ENCODE results near the gene ANKS6. TPM values are rescaled to one million over a fixed set of nuclear protein-coding genes. Genes with fewer than 3 reads are reported as not detected.

ANKS6 gene
- total and polyA plus RNA-seq, 2 of the 8 experiments (the other 6 are each of a cell fraction or from before 2014, with no cell fraction given): 34.1 to 56.3 TPM

DNA sequence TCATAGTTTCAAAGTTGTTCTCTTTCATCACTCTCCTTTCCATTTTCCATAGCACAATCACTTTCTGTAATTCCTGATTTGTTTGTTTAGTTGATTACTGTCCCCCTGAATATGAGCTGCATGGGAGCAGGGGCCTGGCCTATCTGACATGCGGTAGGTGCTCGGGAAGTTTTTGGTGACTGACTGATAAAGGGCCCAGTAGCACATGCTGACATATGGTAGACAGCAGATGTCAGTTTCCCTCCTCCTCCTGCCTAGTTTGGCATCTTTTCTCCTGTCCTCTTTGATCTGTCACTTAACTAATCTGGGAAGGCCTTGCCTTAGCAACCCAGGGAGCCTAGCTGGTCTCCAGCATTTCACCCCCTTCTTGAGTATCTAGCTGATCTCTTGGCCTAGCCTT, 25.5 kb upstream of the ANKS6 start:
- Histone ChIP-seq H3K79me2 (ENCODE audit: control insufficient read depth in 1 of 2, insufficient read depth in 2 of 2, low read length in 2 of 2) (no peaks in the 10 kb centered on the region), H3K56ac (replicated peaks; ENCODE audit: insufficient read length, low read depth, low read length) (no peak overlapping the region), H2BK15ac (ENCODE audit: low read length) (no peak overlapping the region), H3K14ac (ENCODE audit: insufficient read length) (no peak overlapping the region), H2BK120ac (replicated peaks; ENCODE audit: low read depth, low read length) (no peak overlapping the region), H3K79me1 (ENCODE audit: low read depth, low read length) (no peaks in the 10 kb centered on the region), H3K9ac (replicated peaks in 1 of 4; ENCODE audit: extremely low read depth in 1 of 4, low read depth in 3 of 4, low read length in 3 of 4) (no peak overlapping the region), H3K23ac (ENCODE audit: insufficient read length) (no peak overlapping the region), H3K23me2 (ENCODE audit: low read depth, low read length) (no peaks in the 10 kb centered on the region), H3K4me3 (ENCODE audit: extremely low read depth in 1 of 4, insufficient read depth in 2 of 4, low read depth in 3 of 4, low read length in 4 of 4) (no peak overlapping the region), H3K4ac (replicated peaks; ENCODE audit: insufficient read length, low read depth, low read length) (no peak overlapping the region), H2BK5ac (ENCODE audit: low read depth, low read length) (no peak overlapping the region), H2BK20ac (ENCODE audit: low read length) (no peak overlapping the region), H2BK12ac (ENCODE audit: low read depth, low read length) (no peak overlapping the region), H3K27ac (ENCODE audit: low read depth, low read length) (no peak overlapping the region), H3K4me1 (replicated peaks in 1 of 4; ENCODE audit: control insufficient read depth in 3 of 4, insufficient read depth in 4 of 4, low read length in 3 of 4) (no peaks in the 10 kb centered on the region), H4K20me1 (replicated peaks in 1 of 2; ENCODE audit: control insufficient read depth in 1 of 2, insufficient read depth in 2 of 2, low read length in 2 of 2) (no peaks in the 10 kb centered on the region), H2AFZ (ENCODE audit: low read length) (no peak overlapping the region), H4K5ac (ENCODE audit: insufficient read length, low read depth, low read length) (no peak overlapping the region), H3K4me2 (ENCODE audit: insufficient read depth in 1 of 2, low read depth in 2 of 2, low read length in 2 of 2) (no peak overlapping the region), H4K8ac (ENCODE audit: extremely low read depth, insufficient read depth, low read length) (no peak overlapping the region), H2AK5ac (ENCODE audit: low read depth, low read length) (no peak overlapping the region), H3K18ac (ENCODE audit: extremely low read depth, low read length) (no peak overlapping the region), H3K9me3 (ENCODE audit: insufficient read depth in 2 of 2, low read depth in 1 of 2, low read length in 1 of 2) (no peaks in the 10 kb centered on the region), H3K27me3 (replicated peaks in 1 of 4; ENCODE audit: control insufficient read depth in 3 of 4, extremely low read depth in 1 of 4, insufficient read depth in 3 of 4, low read length in 3 of 4) (no peaks in the 10 kb centered on the region), H4K91ac (replicated peaks; ENCODE audit: insufficient read length, low read length) (no peak overlapping the region), H3K36me3 (ENCODE audit: control insufficient read depth in 2 of 4, insufficient read depth in 4 of 4, low read length in 3 of 4) (peaks cover 0 to 5% (median 3%) of the 10 kb centered on the region in 4 experiments; a peak in 4 of 8 replicates)
- TF ChIP-seq ATF2 (IDR thresholded peaks at IDR 0.05; ENCODE audit: low read length): no peak
- TF ChIP-seq GTF2F1 (IDR thresholded peaks at IDR 0.05; ENCODE audit: borderline replicate concordance, low read depth, low read length): no peak
- TF ChIP-seq SP4 (IDR thresholded peaks at IDR 0.05; ENCODE audit: low read length): no peak
- TF ChIP-seq RXRA (IDR thresholded peaks at IDR 0.05; ENCODE audit: insufficient read depth, low read depth, low read length): no peak
- no peak for TF ChIP-seq SIN3A (conservative IDR thresholded peaks at IDR 0.05 in 1 of 2, IDR thresholded peaks at IDR 0.05 in 1 of 2; ENCODE audit: low read depth in 1 of 2, low read length in 2 of 2)
- no peak for TF ChIP-seq GABPA (IDR thresholded peaks at IDR 0.05; ENCODE audit: borderline replicate concordance, insufficient read depth, low read length)
- no peak for TF ChIP-seq USF2 (IDR thresholded peaks at IDR 0.05; ENCODE audit: low read length)
- TF ChIP-seq TEAD4 (IDR thresholded peaks at IDR 0.05; ENCODE audit: low read depth, low read length): no peak
- no peak for TF ChIP-seq NANOG (IDR thresholded peaks at IDR 0.05; ENCODE audit: insufficient read depth, low read depth, low read length, poor library complexity, severe bottlenecking)
- TF ChIP-seq TAF7 (optimal IDR thresholded peaks at IDR 0.05; ENCODE audit: borderline replicate concordance, low read depth, low read length): no peak
- no peak for TF ChIP-seq CTBP2 (IDR thresholded peaks at IDR 0.05; ENCODE audit: borderline replicate concordance, insufficient read depth, insufficient read length, low read length)
- ChIA-PET POLR2A (ENCODE audit: partially characterized antibody) (interaction anchor here (0.7 kb wide), 1 partner anchor 15 kb away, joined by 3 read pairs; no protein-coding TSS in a partner anchor), CTCF (ENCODE audit: partially characterized antibody) (no interaction called here)
- FAIRE-seq (no peak), DNase-seq (ENCODE audit: low read depth in 1 of 2, low spot score in 2 of 2) (no peak)
- 94% methylated on average over 2 of the region's 2 CpGs; no CpG with 5 or more reads in 1 of the 2 experiments for WGBS, 2 experiments (ENCODE audit: extremely low coverage in 1 of 2, insufficient coverage in 1 of 2, insufficient read length in 1 of 2, insufficient replicate concordance in 2 of 2, low coverage in 1 of 2, low lambda C conversion rate in 2 of 2, missing lambda C conversion rate in 1 of 2)

All from H1 (cell line).